ENCODE measurements around the gene PRPH. TPM values are rescaled to one million over a fixed set of nuclear protein-coding genes. Genes with fewer than 3 reads are reported as not detected.

The PRPH gene
- total and polyA plus RNA-seq, 2 of the 13 experiments (the other 11 are each of a cell fraction or from before 2014, with no cell fraction given): 0.12 TPM; not detected in 1

GRCh38 chr12:49328816-49329215 lies 33.9 kb downstream of the PRPH start:
- no peak overlapping the region for H3K27ac ChIP-seq (ENCODE audit: extremely low read length, insufficient read depth, low read length)
- intact Hi-C loops (cut with micrococcal nuclease; ENCODE audit: unreplicated experiment): no loop called here
- ChIA-PET CTCF (ENCODE audit: low intra/inter-chr PET ratio, low total read pairs) (no interaction called here), POLR2A (no interaction called here)
- no peak overlapping the region for H3K9ac ChIP-seq (ENCODE audit: insufficient read depth, low read depth, low read length)
- DNase-seq (ENCODE audit: low spot score) (no peak), ATAC-seq (no peak), FAIRE-seq (no peak)
- H3K27me3 ChIP-seq (ENCODE audit: control insufficient read depth in 1 of 2, insufficient read depth in 2 of 2, low read length in 2 of 2): no peaks in the 10 kb centered on the region
- no TSS peak for BruUV-seq (replicated peaks)
- no peak overlapping the region for H2AFZ ChIP-seq (ENCODE audit: low read length)
- 98% methylated on average over 12 of the region's 12 CpGs for WGBS (ENCODE audit: low lambda C conversion rate)
- H3K4me1 ChIP-seq (ENCODE audit: insufficient read depth, low read length): peaks cover 21% of the 10 kb centered on the region
- in situ Hi-C loops (cut with HindIII; ENCODE audit: extremely low pct_ligation_motif_present, low pct_unique_long_range_greater_than_20kb): no loop called here
- no peaks in the 10 kb centered on the region for H4K20me1 ChIP-seq (ENCODE audit: insufficient read depth, low read length)
- no peak overlapping the region for H3K4me3 ChIP-seq (replicated peaks in 1 of 3; ENCODE audit: insufficient read depth in 1 of 3, low read depth in 2 of 3, low read length in 3 of 3)
- peaks cover 16 to 43% of the 10 kb centered on the region in 2 experiments for H3K36me3 ChIP-seq (replicated peaks in 1 of 2; ENCODE audit: control insufficient read depth in 1 of 2, insufficient read depth in 2 of 2, low read length in 2 of 2)
- no peak overlapping the region for H3K4me2 ChIP-seq (ENCODE audit: low read depth, low read length)
- peaks cover 3% of the 10 kb centered on the region for H3K79me2 ChIP-seq (ENCODE audit: insufficient read depth, low read length)
- TF ChIP-seq GLMP (CRISPR knock-in tag; IDR thresholded peaks at IDR 0.05; ENCODE audit: borderline replicate concordance) (no peak), KLF12 (CRISPR knock-in tag; IDR thresholded peaks at IDR 0.05; ENCODE audit: borderline replicate concordance) (no peak), GABPB1 (CRISPR knock-in tag; IDR thresholded peaks at IDR 0.05) (no peak), BCL3 (CRISPR knock-in tag; IDR thresholded peaks at IDR 0.05) (no peak), ZNF121 (CRISPR knock-in tag; IDR thresholded peaks at IDR 0.05) (no peak), TBP (CRISPR knock-in tag; IDR thresholded peaks at IDR 0.05) (no peak), MBD4 (IDR thresholded peaks at IDR 0.05; ENCODE audit: borderline replicate concordance, low read length) (no peak), ZNF362 (CRISPR knock-in tag; IDR thresholded peaks at IDR 0.05; ENCODE audit: borderline replicate concordance) (no peak), NRL (CRISPR knock-in tag; IDR thresholded peaks at IDR 0.05; ENCODE audit: borderline replicate concordance) (no peak), PLSCR1 (CRISPR knock-in tag; IDR thresholded peaks at IDR 0.05; ENCODE audit: borderline replicate concordance) (no peak), MIER2 (CRISPR knock-in tag; IDR thresholded peaks at IDR 0.05) (no peak), HNRNPH1 (optimal IDR thresholded peaks at IDR 0.05; ENCODE audit: low read depth, low read length) (no peak), ELF1 (CRISPR knock-in tag; IDR thresholded peaks at IDR 0.05) (no peak), DRAP1 (CRISPR knock-in tag; IDR thresholded peaks at IDR 0.05) (no peak), ZNF138 (CRISPR knock-in tag; IDR thresholded peaks at IDR 0.05; ENCODE audit: low read depth) (no peak), ZNF496 (CRISPR knock-in tag; IDR thresholded peaks at IDR 0.05; ENCODE audit: insufficient replicate concordance) (no peak)
- no peaks in the 10 kb centered on the region for H3K9me3 ChIP-seq (ENCODE audit: low read length)

Data from HepG2 (cell line).